ENCODE measurements around the gene LAMC2.
"Not testable (repeated sequence)": the region's sequence is repeated elsewhere in the genome, so short reads cannot be mapped to it uniquely, and the experiment has no call there.

The LAMC2 gene

DNA sequence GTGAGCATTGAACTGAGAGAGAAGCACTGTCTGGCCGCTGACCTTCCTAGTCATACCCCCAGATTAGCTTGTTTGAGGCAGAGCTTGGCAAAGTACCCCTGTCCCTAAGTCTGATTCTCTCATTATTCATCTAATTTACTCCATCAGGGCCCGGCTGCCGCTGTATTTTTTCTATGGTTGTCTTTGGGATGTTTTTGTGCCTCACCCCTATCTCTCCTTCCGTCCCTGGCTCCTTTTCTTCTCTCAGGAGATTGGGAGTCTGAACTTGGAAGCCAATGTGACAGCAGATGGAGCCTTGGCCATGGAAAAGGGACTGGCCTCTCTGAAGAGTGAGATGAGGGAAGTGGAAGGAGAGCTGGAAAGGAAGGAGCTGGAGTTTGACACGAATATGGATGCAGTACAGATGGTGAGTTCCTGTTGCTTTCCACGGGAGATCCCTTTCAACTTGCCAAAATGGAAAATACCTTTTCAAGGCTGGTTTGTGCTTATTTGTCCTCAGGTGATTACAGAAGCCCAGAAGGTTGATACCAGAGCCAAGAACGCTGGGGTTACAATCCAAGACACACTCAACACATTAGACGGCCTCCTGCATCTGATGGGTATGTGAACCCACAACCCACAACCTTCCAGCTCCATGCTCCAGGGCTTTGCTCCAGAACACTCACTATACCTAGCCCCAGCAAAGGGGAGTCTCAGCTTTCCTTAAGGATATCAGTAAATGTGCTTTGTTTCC lies 53.9 kb downstream of the LAMC2 start:
- DNase-seq = no peak

DNA sequence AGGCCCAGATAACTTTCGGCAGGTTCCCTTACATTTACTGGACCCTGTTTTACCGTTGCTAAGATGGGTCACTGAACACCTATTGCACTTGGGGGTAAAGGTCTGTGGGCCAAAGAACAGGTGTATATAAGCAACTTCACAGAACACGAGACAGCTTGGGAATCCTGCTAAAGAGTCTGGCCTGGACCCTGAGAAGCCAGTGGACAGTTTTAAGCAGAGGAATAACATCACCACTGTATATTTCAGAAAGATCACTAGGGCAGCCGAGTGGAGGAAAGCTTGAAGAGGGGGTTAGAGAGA lies 54.4 kb downstream of the LAMC2 start:
- no peak for DNase-seq

DNA sequence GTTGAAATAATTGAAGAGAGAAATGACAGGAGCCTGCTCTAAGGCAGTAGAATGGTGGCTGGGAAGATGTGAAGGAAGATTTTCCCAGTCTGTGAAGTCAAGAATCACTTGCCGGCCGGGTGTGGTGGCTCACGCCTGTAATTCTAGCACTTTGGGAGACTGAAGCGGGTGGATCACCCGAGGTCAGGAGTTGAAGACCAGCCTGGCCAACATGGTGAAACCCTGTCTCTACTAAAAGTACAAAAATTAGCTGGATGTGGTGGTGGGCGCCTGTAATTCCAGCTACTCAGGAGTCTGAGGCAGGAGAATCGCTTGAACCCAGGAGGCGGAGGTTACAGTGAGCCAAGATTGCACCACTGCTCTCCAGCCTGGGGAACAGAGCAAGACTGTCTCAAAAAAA lies 54.8 kb downstream of the LAMC2 start:
- DNase-seq = not testable (repeated sequence)

DNA sequence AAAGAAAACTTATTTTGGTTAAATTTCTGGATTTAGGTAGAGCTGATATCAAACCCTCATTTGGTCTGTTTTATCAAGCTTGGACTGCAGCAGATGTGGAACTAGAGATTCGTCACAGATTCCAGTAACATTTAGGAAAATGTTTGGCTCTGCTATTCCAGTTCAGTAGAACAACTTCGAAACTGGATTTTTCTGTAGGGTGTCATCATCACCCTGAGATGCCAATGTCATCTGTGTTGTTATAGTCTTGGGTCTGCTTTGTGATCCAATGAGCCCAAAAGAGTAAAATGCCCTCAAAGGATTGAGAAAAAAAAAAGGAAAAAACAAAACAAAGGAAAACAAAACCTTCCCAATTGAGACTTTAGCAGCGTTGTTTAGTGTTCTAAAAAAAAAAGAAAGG lies 55.4 kb downstream of the LAMC2 start:
- no peak for DNase-seq

DNA sequence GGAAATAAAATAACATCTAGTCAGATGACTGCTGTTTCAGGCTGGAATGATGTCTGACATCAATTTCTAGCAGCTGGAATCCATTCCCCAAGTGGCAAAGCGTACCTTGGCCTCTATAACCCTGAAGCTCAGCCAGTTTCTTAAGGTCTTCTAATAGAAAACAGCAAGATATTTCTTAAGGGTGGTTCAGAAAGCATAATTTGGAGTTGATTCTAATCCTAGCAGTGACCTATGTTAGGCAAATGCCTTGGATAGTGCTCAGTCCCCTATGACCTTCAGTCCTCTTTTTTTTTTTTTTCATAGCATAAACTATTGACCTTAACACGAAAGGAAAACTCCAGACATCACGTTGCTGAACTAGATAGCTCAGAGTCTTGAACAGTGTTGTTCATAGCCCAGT lies 56.5 kb downstream of the LAMC2 start:
- no peak for DNase-seq

DNA sequence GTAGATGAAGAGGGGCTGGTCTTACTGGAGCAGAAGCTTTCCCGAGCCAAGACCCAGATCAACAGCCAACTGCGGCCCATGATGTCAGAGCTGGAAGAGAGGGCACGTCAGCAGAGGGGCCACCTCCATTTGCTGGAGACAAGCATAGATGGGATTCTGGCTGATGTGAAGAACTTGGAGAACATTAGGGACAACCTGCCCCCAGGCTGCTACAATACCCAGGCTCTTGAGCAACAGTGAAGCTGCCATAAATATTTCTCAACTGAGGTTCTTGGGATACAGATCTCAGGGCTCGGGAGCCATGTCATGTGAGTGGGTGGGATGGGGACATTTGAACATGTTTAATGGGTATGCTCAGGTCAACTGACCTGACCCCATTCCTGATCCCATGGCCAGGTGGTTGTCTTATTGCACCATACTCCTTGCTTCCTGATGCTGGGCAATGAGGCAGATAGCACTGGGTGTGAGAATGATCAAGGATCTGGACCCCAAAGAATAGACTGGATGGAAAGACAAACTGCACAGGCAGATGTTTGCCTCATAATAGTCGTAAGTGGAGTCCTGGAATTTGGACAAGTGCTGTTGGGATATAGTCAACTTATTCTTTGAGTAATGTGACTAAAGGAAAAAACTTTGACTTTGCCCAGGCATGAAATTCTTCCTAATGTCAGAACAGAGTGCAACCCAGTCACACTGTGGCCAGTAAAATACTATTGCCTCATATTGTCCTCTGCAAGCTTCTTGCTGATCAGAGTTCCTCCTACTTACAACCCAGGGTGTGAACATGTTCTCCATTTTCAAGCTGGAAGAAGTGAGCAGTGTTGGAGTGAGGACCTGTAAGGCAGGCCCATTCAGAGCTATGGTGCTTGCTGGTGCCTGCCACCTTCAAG lies 57.3 kb downstream of the LAMC2 start:
- no peak for DNase-seq

DNA sequence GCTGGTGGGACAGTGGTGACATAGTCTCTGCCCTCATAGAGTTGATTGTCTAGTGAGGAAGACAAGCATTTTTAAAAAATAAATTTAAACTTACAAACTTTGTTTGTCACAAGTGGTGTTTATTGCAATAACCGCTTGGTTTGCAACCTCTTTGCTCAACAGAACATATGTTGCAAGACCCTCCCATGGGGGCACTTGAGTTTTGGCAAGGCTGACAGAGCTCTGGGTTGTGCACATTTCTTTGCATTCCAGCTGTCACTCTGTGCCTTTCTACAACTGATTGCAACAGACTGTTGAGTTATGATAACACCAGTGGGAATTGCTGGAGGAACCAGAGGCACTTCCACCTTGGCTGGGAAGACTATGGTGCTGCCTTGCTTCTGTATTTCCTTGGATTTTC lies 58.4 kb downstream of the LAMC2 start:
- DNase-seq = no peak

DNA sequence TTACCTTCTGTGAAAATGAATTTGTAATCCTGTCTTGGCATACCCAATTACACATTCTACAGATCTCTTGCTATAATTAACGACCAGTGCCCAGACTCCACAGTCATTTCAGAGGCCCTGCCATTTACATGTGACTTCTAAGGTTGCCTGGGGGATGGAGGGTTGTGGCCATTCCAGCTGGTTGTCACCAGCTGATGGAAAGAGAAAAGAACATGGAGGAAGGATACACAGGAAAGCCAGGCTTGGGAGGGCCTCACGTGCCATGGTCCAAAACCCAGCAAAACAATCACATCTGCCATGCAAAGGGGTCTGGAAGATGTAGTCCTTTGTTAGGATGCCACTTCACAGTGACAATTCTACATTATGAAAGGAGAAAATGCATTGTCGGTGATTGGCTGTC lies 59.3 kb downstream of the LAMC2 start:
- no peak for DNase-seq

DNA sequence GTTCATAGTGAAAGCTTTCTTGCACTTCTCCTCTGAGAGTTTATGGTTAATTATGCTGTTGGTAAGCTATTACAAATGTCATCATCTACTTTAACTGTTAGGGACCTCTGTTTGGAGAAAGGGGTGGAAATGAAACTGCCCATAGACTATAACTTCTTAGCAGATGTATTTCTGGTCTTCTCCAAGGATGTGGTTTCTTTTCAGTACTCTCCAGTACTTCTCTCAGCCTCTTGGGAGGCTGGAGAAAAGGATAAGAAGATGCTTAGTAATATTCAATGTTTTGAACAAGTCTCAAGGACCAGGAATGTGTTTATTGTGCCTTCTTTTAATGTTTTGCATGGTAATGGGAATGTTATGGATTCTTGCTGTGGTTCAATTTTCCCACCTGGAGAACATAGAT lies 60.4 kb downstream of the LAMC2 start:
- DNase-seq = no peak

DNA sequence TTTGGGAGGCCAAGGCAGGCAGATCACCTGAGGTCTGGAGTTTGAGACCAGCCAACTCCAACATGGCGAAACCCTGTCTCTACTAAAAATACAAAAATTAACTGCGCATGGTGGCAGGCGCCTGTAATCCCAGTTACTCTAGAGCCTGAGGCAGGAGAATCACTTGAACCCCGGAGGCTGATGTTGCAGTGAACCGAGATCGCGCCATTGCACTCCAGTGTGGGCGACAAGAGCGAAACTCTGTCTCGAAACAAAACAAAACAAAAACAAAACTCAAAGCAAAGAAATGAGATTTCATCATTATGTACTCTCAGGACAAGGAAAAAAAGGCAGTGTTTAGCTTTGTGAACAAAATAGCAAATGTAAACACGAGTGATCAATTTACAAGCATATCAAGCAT lies 61.0 kb downstream of the LAMC2 start:
- DNase-seq = no peak

DNA sequence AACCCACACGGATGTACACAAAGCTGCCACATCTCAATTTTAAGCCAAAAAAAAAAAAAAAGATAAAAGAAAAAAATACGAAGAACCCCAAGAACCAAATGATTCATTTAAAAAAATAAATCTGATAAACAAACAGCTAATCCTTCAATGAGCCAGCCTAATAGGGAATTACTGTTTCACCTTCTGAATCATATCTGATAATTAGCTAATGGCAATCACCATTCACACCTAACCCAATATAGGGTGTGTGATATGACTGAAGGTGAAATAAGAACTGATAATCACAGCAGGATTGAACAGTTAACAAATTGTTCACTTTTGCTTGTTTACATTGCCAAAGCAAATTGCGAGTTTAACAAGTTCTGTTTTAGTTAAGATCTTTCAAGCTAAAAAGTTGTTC lies 61.4 kb downstream of the LAMC2 start:
- no peak for DNase-seq

DNA sequence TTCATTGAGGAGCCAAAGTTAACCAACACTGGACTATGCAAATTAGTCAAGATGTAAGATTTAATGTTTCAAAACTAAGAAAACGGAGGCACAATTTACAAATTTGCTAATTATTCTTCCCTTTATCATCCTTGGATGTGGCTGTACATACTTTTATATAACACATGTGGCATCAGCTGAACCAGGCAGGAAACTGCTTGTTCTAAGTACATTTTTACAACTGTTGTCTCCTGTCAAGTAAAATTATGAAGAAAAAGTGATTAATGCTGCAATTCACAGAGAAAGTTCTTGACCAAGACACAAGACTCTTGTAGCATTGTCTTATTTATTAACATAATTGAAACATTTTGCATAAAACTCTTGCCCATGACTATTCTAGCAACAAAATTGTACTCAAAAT lies 61.9 kb downstream of the LAMC2 start:
- no peak for DNase-seq

DNA sequence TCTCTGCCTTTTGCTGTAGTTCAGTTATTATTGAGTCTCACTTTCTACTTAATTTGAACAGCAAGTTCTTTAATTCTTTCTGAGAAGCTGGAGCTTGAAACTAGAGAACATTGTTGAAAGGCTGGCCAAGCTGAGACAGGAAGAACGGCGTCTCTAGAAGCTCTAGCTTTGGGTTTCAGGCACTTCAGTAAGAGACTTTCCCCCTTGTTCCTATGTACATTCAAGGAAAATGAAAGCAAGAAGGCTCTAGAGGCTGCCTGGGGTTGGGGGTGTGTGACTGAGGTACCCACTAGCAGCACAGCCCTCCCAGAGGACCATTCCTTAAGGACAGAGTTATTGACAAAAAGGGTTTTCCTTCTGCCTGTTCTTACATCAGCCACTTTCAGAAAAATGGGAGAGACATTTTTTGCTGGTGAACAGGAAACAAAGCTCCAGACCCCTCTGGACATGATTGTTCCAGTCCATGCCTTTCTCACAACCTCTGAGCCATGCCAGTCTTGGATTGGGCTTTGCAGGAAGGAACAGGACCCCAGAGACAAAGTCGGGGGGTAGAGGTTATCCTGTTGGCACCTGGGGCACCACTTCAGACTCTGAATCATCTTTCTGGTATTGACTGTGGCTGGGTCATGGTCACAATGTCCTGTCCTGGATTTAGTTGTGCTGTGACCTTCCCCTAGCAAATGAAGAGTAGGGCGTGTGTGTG lies 63.1 kb downstream of the LAMC2 start:
- DNase-seq = no peak

DNA sequence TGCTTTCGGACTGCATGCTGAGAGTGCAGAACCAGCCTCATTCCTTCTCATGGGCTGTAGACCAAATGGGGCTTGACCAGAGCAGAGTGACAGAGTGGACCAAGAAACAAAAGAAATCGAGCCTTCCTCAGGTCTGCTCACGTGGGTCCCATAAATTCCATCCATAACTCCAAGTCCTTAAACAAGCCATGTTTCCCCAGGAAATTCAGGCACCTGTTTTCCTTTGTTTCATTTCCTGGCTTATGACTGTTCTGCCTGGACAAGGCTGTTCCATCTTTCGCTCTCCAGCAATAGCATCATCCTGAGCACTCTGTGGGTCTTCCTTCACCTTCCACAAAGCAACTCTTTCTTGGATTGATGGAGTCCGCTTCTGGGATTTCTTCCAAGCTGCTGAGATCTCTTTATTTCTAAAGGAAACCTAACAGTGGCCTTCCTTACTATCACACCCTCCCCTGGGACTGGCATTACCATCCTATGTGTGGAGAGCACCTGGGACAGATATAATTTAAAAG lies 63.9 kb downstream of the LAMC2 start:
- DNase-seq = no peak

DNA sequence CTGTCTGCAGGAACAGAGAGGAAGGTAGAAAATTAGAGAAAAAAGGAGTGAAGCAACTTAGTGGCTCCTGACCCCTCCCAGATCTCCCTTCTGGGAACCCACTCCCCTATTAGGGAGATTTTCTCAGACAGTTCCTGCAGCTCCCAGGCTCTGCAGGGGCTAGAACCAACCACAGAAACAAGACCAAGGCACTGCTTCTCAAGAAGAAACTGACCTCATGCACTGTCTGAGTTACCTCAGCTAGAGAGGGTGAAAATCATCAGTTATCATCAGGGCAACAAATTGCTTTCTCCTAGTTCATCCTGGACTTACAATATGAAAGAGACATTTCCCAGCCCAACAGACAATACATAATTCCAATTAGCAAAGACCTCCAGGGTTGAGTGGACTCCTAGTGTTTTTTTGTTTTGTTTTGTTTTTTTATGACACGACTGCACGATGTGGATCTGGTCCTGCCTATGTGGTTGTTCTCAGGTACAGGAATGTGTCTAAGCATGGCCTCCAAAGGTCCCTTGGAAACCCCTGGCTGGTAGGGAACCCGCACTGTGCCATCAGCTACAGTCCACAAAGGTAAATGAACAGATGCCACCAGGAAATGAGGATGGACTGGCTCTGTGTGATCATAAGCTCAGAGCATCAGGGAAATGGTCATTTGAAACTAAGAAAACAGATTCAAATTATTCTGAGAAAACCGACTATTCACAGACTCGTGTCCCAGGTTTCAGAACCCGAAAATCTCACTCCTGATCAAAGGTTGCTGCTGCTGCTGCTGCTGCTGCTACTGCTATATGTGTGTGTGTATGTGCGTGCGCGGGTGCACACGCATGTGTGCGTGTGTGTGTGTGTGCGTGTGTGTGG lies 65.3 kb downstream of the LAMC2 start:
- DNase-seq = no peak

DNA sequence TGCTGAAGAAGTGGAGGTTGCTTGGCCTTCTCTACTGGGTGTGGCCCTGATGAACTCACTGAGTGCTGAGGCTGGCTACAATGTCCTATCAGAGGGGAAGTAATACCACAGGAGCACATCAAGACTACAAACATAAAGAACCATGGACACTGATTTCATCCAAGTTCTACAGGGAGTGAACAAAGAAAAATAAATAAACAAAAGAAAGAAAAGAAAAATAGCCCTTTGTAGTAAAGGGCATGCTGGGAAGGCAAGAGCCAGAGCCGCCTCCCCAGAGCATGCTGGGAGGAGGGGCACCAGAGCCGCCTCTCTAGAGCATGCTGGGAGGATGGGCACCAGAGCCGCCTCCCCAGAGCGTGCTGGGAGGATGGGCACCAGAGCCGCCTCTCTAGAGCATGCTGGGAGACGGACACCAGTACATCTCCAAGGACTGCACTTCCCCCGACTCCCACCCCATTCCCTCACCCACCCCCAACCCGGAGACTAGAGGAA lies 65.9 kb downstream of the LAMC2 start:
- no peak for DNase-seq

DNA sequence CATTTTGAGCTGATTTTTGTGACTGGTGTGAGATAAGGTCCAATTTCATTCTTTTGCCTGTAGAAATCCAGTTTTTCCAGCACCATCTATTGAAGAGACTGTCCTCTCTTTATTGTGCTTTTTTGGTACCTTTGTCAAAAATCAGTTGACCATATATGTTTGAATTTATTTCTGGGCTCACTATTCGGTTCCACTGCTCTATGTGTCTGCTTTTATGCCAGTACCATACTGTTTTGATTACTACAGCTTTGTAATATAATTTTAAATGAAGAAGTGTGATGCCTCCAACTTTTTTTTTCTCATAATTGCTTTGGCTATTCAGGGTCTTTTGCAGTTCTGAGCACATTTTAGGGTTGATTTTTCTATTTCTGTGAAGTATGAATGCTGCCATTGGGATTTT lies 69.0 kb downstream of the LAMC2 start:
- DNase-seq = no peak

DNA sequence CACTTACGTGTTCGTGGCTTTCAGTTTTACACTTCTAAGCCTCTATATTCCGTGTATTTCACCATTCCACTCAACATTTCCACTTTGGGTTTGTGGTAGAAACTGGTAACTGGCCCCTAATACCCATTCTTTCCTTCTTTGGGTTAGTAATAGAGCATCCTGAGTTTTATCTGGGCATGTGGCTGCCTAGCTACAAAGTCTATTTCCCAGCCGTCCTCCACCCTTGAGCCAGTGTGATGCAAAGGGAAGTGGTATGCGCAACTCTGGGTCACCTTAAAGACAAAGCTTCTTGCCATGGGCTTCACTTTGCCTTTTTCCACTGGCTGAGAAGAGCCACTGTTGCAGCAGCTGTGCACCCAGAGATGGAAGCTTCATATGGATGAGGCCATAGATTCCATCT lies 73.9 kb downstream of the LAMC2 start:
- DNase-seq = no peak

DNA sequence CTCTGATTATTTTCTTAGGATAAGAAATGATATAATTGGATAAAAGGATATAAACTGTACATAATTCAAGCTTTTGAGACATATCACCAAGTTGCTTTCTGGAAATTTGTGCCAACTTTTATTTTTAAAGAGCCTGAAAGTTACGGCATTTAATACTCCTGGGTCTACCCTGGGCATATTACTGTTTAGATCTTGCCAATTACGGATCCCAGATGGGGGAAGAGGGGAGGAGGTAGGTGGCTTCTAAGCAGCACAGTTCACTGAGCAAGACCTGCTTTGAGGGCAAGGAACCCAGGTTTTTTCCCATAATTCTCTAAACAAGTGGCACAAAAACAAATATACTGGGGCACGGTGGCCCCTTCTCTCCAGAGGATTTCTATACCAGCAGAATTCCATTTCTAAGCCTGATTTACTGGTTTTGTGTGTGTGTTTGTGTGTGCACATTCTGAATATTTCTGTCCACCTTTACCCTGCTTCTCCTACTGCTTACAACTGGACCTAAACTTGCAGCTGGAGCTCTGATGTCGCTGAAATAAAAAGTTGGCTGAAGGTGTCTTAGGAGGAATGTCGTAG lies 76.7 kb downstream of the LAMC2 start:
- no peak for DNase-seq

DNA sequence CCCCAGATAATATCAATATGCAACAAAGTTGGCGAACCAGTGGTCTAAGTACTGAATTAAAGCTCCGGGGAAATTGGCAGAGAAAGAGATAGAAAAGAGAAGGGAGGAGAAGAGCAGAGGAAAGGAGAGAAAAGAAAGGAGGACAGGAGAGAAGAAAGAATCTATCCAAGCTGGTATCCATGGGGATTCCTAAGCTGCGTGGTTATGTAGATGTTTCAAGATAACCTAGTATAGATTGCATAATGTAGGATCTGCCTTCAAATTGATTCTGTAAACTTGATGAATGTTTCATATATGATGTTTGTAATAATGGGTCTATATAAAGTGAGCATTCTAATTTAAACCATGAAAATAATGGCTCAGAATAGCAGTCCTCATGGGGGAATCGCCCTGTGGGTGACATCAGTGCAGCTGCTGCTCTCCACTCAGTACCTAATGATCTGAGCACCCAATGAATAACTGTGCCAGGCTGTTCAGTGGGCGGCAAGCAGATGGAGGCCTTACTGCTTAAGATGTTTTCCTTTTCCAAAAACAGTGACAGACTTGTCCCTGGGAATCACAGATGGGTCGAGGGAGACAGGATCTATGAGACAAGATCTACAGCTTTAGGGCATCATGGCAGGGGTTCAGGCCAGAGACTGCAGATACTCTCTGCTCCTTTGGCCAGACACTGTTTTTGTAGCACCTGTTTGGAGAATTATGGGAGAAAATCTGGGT lies 78.0 kb downstream of the LAMC2 start:
- DNase-seq = no peak

DNA sequence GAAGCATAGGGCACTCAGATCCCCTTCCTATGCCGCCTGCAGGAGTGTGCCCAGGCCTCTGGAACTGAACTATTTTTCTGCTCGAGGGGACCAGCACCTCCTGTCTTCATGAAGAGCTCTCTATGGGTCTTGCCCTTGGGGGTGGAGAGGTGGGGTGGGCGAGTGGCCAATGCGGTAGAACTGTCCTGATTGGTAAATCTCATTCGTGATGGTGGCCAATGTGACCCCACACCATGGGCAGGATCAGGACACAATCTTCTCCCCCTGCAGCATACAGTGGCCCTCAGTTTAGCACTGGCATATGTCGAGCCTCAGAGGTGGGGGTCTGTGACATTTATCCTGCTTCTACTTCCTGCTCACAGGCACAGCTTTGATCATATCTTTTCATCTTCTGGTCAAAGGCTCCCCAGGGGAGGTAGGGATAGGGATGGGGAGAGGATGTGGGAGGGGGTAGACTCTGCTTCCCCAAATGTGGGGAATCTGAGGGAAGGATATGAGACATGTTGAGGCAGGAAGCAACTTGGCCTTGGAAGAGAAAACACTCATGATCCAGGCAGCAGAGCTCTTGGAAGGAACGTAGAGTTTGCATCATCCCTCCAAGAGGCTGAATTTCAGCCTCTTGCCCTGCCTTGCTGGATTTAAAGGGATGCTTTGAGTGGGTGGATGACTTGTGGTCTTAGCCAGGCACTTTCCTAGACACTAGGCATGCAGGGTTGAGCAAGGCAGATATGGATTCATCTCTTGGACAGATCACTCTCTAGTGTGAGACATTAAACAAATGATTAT lies 81.8 kb downstream of the LAMC2 start:
- DNase-seq = no peak
